HG02642 (cell line): Measurements from ENCODE around the gene CACNA2D2.
A peak's percentile ranks its signal among the peaks of the same experiment; 100 is the strongest.

ENCODE experiments used
- ATAC-seq: cut with Tn5 transposase; IDR thresholded peaks from one replicate; pipeline ENCODE4 v1.9.1; 2021; ENCODE audit warnings: mild to moderate bottlenecking; ENCODE audit not compliant: unreplicated experiment, poor library complexity

Gene CACNA2D2

GRCh38 chr3:50354186-50354764 lies 149.2 kb downstream of the CACNA2D2 start:
- no peak for ATAC-seq

- ATAC-seq = no peak
These were observed 150.0 kb downstream of the CACNA2D2 start for GRCh38 chr3:50353245-50354004.

- no peak for ATAC-seq
These were observed 150.7 kb downstream of the CACNA2D2 start for GRCh38 chr3:50352781-50353180.

DNA sequence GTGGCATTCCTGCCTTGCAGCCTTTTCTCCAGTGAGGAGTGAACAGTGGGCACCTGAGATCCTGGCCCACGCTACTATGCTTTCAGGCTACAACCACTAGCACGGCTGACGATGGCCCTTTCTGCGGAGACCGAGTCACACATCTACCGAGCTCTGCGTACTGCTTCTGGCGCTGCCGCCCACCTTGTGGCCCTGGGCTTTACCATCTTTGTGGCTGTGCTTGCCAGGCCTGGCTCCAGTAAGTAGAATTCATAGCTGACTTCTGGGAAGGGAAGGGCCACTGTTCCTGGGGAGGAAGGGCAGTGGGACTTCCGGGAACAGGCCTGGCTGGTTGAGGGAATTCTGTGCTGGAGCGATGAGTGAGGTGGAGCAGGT lies 152.1 kb downstream of the CACNA2D2 start:
- ATAC-seq = no peak

GRCh38 chr3:50350527-50351322 lies 152.7 kb downstream of the CACNA2D2 start, which contains the start of the genes CYB561D2 and NPRL2:
CYB561D2 (plus strand) TSS chr3:50350862; CDS start chr3:50351434, 572 bp downstream.
NPRL2 (minus strand) TSS chr3:50350775; CDS start chr3:50350652, 123 bp downstream.
- peak; percentile 85 for ATAC-seq

GRCh38 chr3:50350213-50350526 lies 153.3 kb downstream of the CACNA2D2 start:
- no peak for ATAC-seq

DNA sequence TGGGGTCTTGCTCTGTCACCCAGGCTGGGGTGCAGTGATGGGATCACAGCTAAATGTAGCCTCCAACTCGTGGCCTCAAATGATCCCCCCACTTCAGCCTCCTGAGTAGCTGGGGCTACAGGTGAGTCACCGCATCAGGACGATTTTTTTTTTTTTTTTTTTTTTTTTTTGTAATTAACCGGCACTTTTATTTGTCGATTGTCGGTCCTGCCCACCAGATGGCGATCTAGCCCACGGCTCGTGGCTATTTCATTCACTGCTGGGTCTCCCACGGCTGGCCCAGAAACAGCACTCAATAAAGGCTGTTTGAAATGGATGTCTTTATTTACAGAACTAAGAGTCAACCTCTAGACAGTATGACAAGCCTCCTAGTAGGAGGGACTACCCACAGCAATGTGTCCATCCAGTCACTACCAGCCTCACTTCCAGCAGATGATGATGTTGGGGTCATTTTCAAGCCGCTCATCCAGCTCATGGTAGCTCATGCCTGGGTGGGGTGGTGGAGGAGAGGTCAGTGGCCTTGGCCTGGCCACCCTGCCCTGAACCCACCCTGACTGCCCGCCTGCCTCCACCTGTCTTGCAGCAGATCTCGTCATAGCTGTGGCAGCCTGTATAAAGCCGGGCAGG lies 156.1 kb downstream of the CACNA2D2 start:
- ATAC-seq = no peak

DNA sequence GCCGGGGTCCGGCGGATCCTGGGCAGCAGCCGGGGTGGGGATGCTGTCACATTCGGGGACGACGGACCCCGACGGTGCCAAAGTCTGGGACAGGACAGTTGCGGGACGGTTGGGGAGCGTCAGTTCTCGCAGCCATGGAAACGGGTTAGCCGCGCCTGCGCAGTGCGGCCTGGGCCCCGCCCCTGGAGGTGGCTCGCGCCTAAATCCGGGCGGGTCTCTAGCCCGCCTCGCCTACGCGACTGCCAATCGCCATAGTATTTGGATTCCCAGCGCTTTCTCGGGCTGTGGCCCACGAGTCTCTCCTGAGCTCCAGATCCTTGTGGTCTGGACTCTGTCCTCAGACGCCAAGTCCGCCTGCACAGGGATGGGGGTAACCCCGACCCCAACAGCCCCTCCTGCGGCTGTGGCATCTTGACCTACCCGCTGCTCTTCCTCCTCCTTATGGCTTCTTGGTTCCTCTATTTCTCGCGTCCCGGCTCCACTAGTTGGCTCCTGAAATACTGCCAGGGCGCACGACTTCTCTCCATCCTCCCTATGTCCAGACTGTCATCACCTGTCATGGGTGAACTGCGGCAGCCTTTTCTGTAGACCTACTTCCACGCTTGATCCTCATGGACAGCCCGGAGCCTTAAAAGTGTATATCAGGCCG lies 157.7 kb downstream of the CACNA2D2 start, which contains the start of gene ZMYND10:
ZMYND10 (minus strand) TSS at position 147 of the 649 bp plus-strand sequence. CDS start 153 bp downstream, outside the sequence.
- no peak for ATAC-seq

DNA sequence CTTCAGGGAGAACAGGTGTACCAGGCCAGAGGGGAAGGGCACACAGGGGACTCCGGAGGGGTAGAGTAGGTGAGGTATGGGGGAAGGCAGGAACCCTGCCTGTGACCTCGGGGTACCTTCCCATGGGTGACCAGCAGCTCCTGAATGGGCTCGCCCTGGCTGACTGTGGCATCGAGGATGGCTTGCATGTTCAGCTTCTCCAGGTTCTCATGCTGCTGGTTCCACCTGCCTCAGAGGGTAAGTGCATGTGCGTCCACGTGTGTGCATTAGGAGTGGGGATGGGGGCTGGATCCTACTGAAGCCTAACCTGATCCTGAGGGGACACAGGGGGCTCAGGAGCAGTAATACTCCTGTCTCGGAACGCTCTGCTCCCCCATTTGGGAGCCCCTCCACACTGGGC lies 158.4 kb downstream of the CACNA2D2 start:
- ATAC-seq = no peak

- ATAC-seq = no peak
These were observed 160.4 kb downstream of the CACNA2D2 start for GRCh38 chr3:50342813-50343633.

DNA sequence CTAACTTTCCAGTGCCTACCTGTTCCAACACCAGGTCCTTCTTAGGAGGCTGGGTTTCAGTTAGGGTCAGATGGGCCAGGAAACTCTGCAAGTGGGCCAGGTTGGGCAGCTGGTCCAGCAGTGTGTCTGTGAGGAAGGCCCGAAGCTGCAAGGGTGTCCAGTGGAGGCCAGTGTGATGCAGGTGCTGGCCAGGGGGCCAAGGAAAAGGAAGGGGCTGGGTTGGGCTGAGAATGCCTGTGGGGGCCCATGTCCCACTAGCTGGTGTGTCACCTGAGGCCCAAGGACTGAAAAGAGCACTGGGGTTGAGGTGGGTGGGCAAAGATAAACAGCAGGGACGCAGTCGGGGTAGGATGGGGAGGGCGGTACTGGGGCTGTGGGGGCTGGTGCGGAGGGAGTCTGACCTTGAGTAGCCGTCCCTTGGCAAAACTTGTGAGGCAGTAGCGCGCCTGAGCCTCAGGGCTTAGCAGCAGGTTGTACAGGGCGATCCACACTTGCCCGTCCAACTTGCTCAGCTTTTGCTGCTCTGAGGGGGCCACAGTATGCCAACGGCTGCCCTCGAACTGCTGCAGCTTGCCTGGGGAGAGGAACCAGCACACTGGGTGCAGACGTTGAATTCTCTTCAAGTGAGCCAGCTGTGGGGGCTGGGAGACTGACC lies 161.3 kb downstream of the CACNA2D2 start:
- ATAC-seq = no peak

- no peak for ATAC-seq
These were observed 161.9 kb downstream of the CACNA2D2 start for GRCh38 chr3:50341537-50341936.

- ATAC-seq = no peak
These were observed 162.7 kb downstream of the CACNA2D2 start, which contains the start of gene RASSF1 for GRCh38 chr3:50340448-50341329. RASSF1 (minus strand) TSS chr3:50340836; CDS start chr3:50340805, 31 bp downstream.

DNA sequence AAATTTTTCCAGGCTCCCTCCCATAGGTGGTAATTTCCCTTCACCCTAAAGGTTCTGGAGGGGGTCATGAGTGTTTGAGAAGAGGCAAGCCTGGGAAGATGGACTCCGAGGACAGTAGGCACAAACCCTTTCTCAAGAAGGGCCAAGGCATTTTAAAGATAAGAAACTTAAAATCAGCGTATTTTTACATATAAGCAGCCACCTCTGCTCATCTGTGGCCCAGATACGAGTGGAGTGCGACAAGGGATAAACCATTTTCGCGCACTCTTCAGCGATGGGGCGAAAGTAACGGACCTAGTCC lies 163.3 kb downstream of the CACNA2D2 start:
- ATAC-seq = no peak

DNA sequence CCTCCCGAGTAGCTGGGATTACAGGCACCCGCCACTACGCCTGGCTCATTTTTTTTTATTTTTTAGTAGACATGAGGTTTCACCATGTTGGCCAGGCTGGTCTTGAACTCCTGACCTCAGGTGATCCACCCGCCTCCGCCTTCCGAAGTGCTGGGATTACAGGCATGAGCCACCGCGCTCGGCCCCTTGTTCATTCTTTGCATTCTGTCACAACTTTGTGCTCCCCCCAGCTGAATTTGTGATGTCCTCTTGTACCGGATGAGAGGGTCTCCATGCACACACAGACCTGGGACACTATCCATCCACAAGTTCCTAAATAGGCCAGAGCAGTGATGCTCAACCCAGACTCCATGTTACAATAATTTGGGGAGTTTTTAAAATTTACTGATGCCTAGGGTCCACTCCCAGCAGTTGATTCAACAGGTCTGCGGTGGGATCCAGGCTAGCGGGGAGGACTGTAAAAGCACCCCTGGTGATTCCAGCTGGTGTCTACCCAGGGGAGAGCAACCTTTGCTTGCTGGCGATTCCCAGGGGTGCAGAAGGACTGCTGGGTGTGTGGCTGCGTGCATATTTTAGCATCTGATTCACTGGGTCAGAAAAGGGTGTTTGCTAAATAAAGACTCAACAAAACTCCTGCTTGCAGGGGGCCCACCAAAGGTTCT lies 163.8 kb downstream of the CACNA2D2 start:
- no peak for ATAC-seq

DNA sequence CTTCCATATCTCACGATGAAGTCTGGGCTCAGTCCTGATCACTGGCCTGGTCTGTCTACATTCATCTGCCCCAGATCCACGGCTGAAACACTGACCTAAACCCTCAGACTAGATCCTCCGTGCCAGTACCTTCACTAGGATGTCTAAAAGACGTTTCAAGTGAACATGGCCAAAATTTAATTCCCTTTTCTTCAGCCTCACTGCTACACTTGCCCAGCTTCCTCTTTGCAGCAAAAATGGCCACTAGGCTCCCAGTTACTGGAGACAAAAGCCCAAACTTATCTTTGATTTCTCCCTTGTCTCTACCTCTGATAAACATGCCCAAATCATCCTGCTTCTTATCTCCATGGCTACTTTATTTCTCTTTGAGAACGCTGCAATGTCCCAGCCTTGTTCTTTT lies 164.5 kb downstream of the CACNA2D2 start:
- ATAC-seq = no peak

DNA sequence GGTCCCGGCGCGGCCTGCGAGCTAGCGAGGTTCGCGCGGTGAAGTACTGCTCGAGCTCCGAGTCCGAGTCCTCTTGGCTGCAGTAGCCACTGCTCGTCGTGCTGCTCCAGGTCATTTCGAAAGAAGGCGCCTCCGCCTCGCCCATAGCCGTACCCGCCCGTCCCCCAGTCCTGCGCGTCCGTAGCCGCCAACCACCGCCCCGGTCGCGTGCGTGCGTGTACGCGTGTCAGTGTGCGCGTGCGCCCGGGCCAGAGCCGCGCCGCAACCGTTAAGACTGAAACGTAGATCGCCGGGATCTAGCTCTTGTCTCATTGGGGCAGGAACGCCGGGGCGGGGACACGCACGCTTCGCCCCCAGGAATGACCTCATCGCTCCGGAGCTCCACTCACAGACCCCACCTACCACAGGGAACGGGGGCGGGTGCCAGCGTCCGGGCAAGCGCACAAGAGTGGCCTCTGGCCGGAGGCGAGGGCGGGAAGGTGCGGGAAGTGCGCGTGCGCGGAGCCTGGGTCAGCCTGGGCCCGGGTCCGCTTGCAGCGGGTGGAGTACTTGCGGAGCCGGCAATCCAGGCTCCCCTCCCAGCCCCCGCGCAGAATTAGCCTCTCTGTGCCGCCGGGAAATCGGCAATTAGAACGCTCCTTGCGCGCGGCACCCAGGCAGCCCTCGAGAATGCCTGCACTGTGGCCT lies 166.1 kb downstream of the CACNA2D2 start:
- peak; percentile 84 for ATAC-seq
